Smooth muscle cell (in vitro differentiated cells): Measurements from ENCODE around the gene SPINK5. TPM values are rescaled to one million over a fixed set of nuclear protein-coding genes. Genes with fewer than 3 reads are reported as not detected.

Experiments
- DNase-seq: peaks from one replicate; lab custom pipeline; 2025; ENCODE audit not compliant: unreplicated experiment; lab: John Stamatoyannopoulos, UW
- H2AFZ ChIP-seq: fragments of 200-600 bp; sonication (generic); 2 replicates; pipeline ENCODE4 v1.6.0; 2016; ENCODE audit warnings: antibody characterized with exemption, low read depth, mild to moderate bottlenecking
- H3F3A ChIP-seq: fragments of 200-600 bp; sonication (generic); 2 replicates; pipeline ENCODE4 v1.6.0; 2017; ENCODE audit warnings: antibody characterized with exemption, low read depth
- H3K27ac ChIP-seq: fragments of 200-600 bp; sonication (generic); 2 replicates; pipeline ENCODE4 v1.5.1; 2016; ENCODE audit warnings: low read depth, mild to moderate bottlenecking
- H3K27me3 ChIP-seq: fragments of 200-600 bp; sonication (generic); 2 replicates; pipeline ENCODE4 v1.6.1; 2016; ENCODE audit warnings: low read depth, mild to moderate bottlenecking
- H3K36me3 ChIP-seq: fragments of 200-600 bp; sonication (generic); 2 replicates; pipeline ENCODE4 v1.5.1; 2016; ENCODE audit warnings: low read depth
- H3K4me1 ChIP-seq: fragments of 200-600 bp; sonication (generic); 2 replicates; pipeline ENCODE4 v1.5.1; 2016; ENCODE audit warnings: low read depth
- H3K4me2 ChIP-seq: fragments of 200-600 bp; sonication (generic); 2 replicates; pipeline ENCODE4 v1.6.0; 2016; ENCODE audit warnings: mild to moderate bottlenecking
- H3K4me3 ChIP-seq: fragments of 200-600 bp; sonication (generic); 2 replicates; pipeline ENCODE4 v1.5.1; 2016; ENCODE audit warnings: mild to moderate bottlenecking
- H3K79me2 ChIP-seq: fragments of 200-600 bp; sonication (generic); 2 replicates; pipeline ENCODE4 v1.6.0; 2016; ENCODE audit warnings: low read depth, mild to moderate bottlenecking
- H3K9ac ChIP-seq: fragments of 200-600 bp; sonication (generic); 2 replicates; pipeline ENCODE4 v1.6.0; 2016; ENCODE audit warnings: low read depth
- H3K9me3 ChIP-seq: fragments of 200-600 bp; sonication (generic); replicated peaks from 2 replicates; pipeline ENCODE4 v1.5.1; 2016; ENCODE audit warnings: low read depth
- H4K20me1 ChIP-seq: fragments of 200-600 bp; sonication (generic); 2 replicates; pipeline ENCODE4 v1.6.0; 2016; ENCODE audit warnings: low read depth
- WGBS: methylation state at CpG from one replicate; pipeline ENCODE4 v1.1.7; 2016; ENCODE audit warnings: low lambda C conversion rate; 5-methylcytosine and 5-hydroxymethylcytosine counted together
- polyA plus RNA-seq: library from polyadenylated mRNA; unstranded; fragments of >200 nt; fragmentation: Nextera tagmentation; extraction: Ambion mirVana; gene quantifications from 2 replicates; pipeline ENCODE4 v1.2.1, GENCODE V29; 2016
- total RNA-seq: library from RNA; depleted of rRNA; stranded (reverse); fragments of >200 nt; gene quantifications from 2 replicates; pipeline ENCODE4 v1.2.3, GENCODE V29; 2014
- TF ChIP-seq, protein P1 (sequence below): fragments of 200-600 bp; sonication (generic); IDR thresholded peaks from 2 replicates; pipeline ENCODE4 v1.5.1; 2017; ENCODE audit warnings: borderline replicate concordance, mild to moderate bottlenecking, antibody characterized with exemption; ENCODE audit not compliant: insufficient read depth, poor library complexity, severe bottlenecking

Gene SPINK5
- total and polyA plus RNA-seq, 2 experiments from 2014 or later = 10.0 to 25.3 TPM

- no peaks in the 10 kb centered on the region for H3K79me2 ChIP-seq
- H3K9ac ChIP-seq = no peak overlapping the region
- H2AFZ ChIP-seq = no peak overlapping the region
- H3K27ac ChIP-seq = no peak overlapping the region
- no peaks in the 10 kb centered on the region for H3K27me3 ChIP-seq
- no peak overlapping the region for H3K4me2 ChIP-seq
- H3K9me3 ChIP-seq = no peaks in the 10 kb centered on the region
- TF ChIP-seq, protein P1, sequence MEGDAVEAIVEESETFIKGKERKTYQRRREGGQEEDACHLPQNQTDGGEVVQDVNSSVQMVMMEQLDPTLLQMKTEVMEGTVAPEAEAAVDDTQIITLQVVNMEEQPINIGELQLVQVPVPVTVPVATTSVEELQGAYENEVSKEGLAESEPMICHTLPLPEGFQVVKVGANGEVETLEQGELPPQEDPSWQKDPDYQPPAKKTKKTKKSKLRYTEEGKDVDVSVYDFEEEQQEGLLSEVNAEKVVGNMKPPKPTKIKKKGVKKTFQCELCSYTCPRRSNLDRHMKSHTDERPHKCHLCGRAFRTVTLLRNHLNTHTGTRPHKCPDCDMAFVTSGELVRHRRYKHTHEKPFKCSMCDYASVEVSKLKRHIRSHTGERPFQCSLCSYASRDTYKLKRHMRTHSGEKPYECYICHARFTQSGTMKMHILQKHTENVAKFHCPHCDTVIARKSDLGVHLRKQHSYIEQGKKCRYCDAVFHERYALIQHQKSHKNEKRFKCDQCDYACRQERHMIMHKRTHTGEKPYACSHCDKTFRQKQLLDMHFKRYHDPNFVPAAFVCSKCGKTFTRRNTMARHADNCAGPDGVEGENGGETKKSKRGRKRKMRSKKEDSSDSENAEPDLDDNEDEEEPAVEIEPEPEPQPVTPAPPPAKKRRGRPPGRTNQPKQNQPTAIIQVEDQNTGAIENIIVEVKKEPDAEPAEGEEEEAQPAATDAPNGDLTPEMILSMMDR = no peak
- H3F3A ChIP-seq = no peaks in the 10 kb centered on the region
- H3K4me3 ChIP-seq = no peak overlapping the region
- no peaks in the 10 kb centered on the region for H3K36me3 ChIP-seq
- no peaks in the 10 kb centered on the region for H4K20me1 ChIP-seq
- no peaks in the 10 kb centered on the region for H3K4me1 ChIP-seq
- WGBS = 97% methylated on average over 3 of the region's 3 CpGs
- DNase-seq = no peak
These were observed 30.6 kb downstream of the SPINK5 start for GRCh38 chr5:148094336-148094735.

DNA sequence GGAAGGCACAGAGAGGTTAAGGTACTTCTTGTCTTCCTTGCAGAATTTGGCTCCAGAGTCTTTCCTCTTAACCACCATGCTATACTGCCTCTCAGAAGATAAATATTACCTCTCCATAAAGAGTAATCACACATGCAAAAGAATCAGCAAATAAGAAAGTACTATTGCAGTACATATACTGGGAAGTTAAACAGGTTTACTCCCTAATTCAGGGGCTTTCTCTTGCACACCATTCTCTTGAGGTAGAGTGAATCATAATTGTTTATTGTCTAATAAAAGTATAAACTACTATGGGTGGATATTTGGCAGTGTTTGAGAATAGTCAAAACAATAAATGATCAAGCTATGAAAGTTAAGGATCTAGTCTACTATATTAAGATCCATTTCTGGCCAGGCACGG is 40.4 kb downstream of the SPINK5 start:
- DNase-seq = no peak
- Histone ChIP-seq H3K79me2 (no peaks in the 10 kb centered on the region), H3K4me3 (no peak overlapping the region), H3K4me1 (no peaks in the 10 kb centered on the region), H3K4me2 (no peak overlapping the region), H4K20me1 (no peaks in the 10 kb centered on the region), H3K9ac (no peak overlapping the region), H3K27me3 (no peaks in the 10 kb centered on the region), H2AFZ (no peak overlapping the region), H3F3A (no peaks in the 10 kb centered on the region), H3K27ac (no peak overlapping the region), H3K9me3 (no peaks in the 10 kb centered on the region), H3K36me3 (peaks cover 3% of the 10 kb centered on the region)
- WGBS = 95% methylated on average over 1 of the region's 1 CpG
- TF ChIP-seq, protein P1 = no peak

DNA sequence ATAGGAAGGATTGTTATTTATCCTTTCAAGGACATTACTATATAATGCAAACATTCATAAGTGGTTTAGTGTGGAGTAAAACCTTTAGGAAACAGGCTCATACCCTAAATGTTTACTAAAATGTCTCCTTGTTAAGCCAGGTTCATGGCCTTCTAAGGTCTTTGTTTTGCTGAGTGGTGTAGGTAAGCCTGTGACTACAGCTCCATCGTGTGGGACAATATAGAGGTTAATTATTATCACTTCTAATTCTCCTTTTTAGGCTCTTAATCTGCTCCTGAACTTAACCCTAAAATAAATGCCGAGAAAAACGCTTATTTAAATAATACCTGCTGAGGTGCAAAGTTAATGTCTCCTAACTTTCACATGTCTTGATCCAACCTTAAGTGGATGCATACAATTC is 43.8 kb downstream of the SPINK5 start:
- DNase-seq = no peak

GRCh38 chr5:148113243-148113642 is 49.5 kb downstream of the SPINK5 start:
- no peaks in the 10 kb centered on the region for H3K9me3 ChIP-seq
- no peaks in the 10 kb centered on the region for H3K27me3 ChIP-seq
- H4K20me1 ChIP-seq = no peaks in the 10 kb centered on the region
- no peak overlapping the region for H3K4me3 ChIP-seq
- no peaks in the 10 kb centered on the region for H3F3A ChIP-seq
- H3K4me2 ChIP-seq = no peak overlapping the region
- H3K79me2 ChIP-seq = no peaks in the 10 kb centered on the region
- no peak overlapping the region for H3K27ac ChIP-seq
- no peak for DNase-seq
- no peak overlapping the region for H3K9ac ChIP-seq
- no peaks in the 10 kb centered on the region for H3K4me1 ChIP-seq
- H2AFZ ChIP-seq = no peak overlapping the region
- TF ChIP-seq, protein P1 = no peak
- H3K36me3 ChIP-seq = no peaks in the 10 kb centered on the region

More for the DNA sequence above, 43.8 kb downstream of the SPINK5 start:
- H3K9ac ChIP-seq = no peak overlapping the region
- no peaks in the 10 kb centered on the region for H3F3A ChIP-seq
- H3K9me3 ChIP-seq = no peaks in the 10 kb centered on the region
- H3K79me2 ChIP-seq = no peaks in the 10 kb centered on the region
- no peak overlapping the region for H3K4me3 ChIP-seq
- H2AFZ ChIP-seq = no peak overlapping the region
- H3K36me3 ChIP-seq = no peaks in the 10 kb centered on the region
- no peaks in the 10 kb centered on the region for H3K27me3 ChIP-seq
- H4K20me1 ChIP-seq = no peaks in the 10 kb centered on the region
- no peaks in the 10 kb centered on the region for H3K4me1 ChIP-seq
- WGBS = 52% methylated on average over 3 of the region's 3 CpGs
- no peak overlapping the region for H3K27ac ChIP-seq
- H3K4me2 ChIP-seq = no peak overlapping the region
- TF ChIP-seq, protein P1 = no peak
